GM12878 (cell line): ENCODE data around the gene BAG5.

Source experiments
- CTCF ChIP-seq, 3 experiments: IDR thresholded peaks in 2 of 3; conservative IDR thresholded peaks in 1 of 3; 2 replicates each; pipeline ENCODE4 v1.5.1; 2011; ENCODE audit warnings: low read depth in 3 of 3, low read length in 3 of 3, mild to moderate bottlenecking in 3 of 3, control low read depth in 2 of 3, moderate library complexity in 2 of 3, inconsistent platforms in 1 of 3, mixed read lengths in 1 of 3; ENCODE audit not compliant: control insufficient read depth in 2 of 3, insufficient read depth in 1 of 3; ENCODE audit errors: extremely low read depth in 1 of 3
- CUX1 ChIP-seq: IDR thresholded peaks from 2 replicates; pipeline ENCODE4 v1.6.1; 2012; ENCODE audit warnings: improper control_type of control experiment, low read depth, low read length; ENCODE audit not compliant: insufficient replicate concordance
- EED ChIP-seq: sonication (generic); IDR thresholded peaks from 2 replicates; pipeline ENCODE4 v1.6.1; 2016; ENCODE audit warnings: antibody characterized with exemption, low read depth
- ELK1 ChIP-seq: IDR thresholded peaks from 2 replicates; pipeline ENCODE4 v1.6.1; 2012; ENCODE audit warnings: low read depth, low read length, improper control_type of control experiment
- EZH2 ChIP-seq: IDR thresholded peaks from 2 replicates; pipeline ENCODE4 v1.6.1; 2012; ENCODE audit warnings: low read depth, mild to moderate bottlenecking, control low read depth, inconsistent platforms, low read length, borderline replicate concordance; ENCODE audit not compliant: control insufficient read depth
- HDAC6 ChIP-seq: fragments of 200-600 bp; sonication (generic); IDR thresholded peaks from one replicate; pipeline ENCODE4 v1.8.0; 2017; ENCODE audit warnings: antibody characterized with exemption; ENCODE audit not compliant: unreplicated experiment
- PAX8 ChIP-seq: fragments of 450-650 bp; IDR thresholded peaks from 2 replicates; pipeline ENCODE4 v1.6.1; 2017; ENCODE audit warnings: mild to moderate bottlenecking, moderate library complexity
- TAF1 ChIP-seq: IDR thresholded peaks from 2 replicates; pipeline ENCODE4 v1.6.1; 2011; ENCODE audit warnings: mild to moderate bottlenecking, low read depth, low read length, borderline replicate concordance
- USF1 ChIP-seq: IDR thresholded peaks from 2 replicates; pipeline ENCODE4 v1.6.1; 2011; ENCODE audit warnings: borderline replicate concordance, low read depth, mild to moderate bottlenecking, moderate library complexity, mixed read lengths, low read length; ENCODE audit not compliant: insufficient read depth; ENCODE audit errors: extremely low read length
- ZNF24 ChIP-seq: fragments of 450-650 bp; IDR thresholded peaks from 2 replicates; pipeline ENCODE4 v1.6.1; 2017; ENCODE audit warnings: antibody characterized with exemption, mild to moderate bottlenecking

GRCh38 chr14:103542605-103543088, 19.8 kb downstream of the BAG5 start:
- TF ChIP-seq USF1 = no peak
- no peak for TF ChIP-seq ZNF24
- no peak for TF ChIP-seq EZH2
- no peak for TF ChIP-seq CTCF (IDR thresholded peaks at IDR 0.05 in 2 of 3, conservative IDR thresholded peaks at IDR 0.05 in 1 of 3; ENCODE audit: control insufficient read depth in 2 of 3, extremely low read depth in 1 of 3, insufficient read depth in 1 of 3, low read depth in 3 of 3, low read length in 3 of 3)
- no peak for TF ChIP-seq CUX1
- TF ChIP-seq HDAC6 = no peak
- TF ChIP-seq ELK1 = no peak
- TF ChIP-seq EED = no peak
- TF ChIP-seq TAF1 = no peak
- no peak for TF ChIP-seq PAX8
